ENCODE data around the gene ITGA2B.

DNA sequence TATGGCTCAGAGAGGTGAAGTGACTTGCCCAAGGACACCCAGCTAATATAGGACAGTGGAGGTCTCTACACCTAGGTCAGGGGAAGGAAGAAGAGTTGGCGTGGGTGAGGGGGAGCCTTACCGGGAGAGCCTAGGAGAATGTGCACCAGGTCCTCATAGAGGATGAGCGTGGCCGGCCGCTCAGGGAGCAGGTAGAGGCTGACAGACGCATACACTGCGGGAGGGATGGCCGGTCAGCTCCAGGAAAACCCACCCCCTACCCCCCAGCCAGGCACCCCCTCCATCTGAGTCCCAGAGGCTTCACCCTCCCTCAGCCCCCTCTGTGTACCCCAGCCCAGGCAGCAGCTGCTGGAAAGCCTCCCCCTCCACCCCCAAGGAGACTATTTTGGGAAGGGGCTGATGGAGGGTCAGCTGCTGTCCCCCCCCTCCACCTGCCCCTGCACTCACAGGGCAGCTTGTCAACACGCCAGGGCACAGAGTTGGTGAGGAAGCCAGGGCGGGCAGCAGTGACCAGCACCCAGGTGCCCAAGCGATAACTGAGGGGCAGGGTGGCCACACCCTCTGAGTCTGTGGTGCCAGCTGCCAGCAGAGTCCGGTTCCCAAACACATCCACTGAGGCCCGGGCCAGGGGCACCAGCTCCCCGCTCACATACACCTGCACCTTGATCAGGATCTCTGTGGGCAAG, 29.8 kb downstream of the ITGA2B start:
- TF ChIP-seq, protein P1, sequence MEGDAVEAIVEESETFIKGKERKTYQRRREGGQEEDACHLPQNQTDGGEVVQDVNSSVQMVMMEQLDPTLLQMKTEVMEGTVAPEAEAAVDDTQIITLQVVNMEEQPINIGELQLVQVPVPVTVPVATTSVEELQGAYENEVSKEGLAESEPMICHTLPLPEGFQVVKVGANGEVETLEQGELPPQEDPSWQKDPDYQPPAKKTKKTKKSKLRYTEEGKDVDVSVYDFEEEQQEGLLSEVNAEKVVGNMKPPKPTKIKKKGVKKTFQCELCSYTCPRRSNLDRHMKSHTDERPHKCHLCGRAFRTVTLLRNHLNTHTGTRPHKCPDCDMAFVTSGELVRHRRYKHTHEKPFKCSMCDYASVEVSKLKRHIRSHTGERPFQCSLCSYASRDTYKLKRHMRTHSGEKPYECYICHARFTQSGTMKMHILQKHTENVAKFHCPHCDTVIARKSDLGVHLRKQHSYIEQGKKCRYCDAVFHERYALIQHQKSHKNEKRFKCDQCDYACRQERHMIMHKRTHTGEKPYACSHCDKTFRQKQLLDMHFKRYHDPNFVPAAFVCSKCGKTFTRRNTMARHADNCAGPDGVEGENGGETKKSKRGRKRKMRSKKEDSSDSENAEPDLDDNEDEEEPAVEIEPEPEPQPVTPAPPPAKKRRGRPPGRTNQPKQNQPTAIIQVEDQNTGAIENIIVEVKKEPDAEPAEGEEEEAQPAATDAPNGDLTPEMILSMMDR (conservative IDR thresholded peaks at IDR 0.05; ENCODE audit: low read length): no peak
- no peak for TF ChIP-seq EZH2phosphoT487 (IDR thresholded peaks at IDR 0.05; ENCODE audit: borderline replicate concordance, low read depth, low read length)
